Vein endothelial cell (primary cell): ENCODE measurements around the gene CDH19. TPM values are rescaled to one million over a fixed set of nuclear protein-coding genes. Genes with fewer than 3 reads are reported as not detected.

Source experiments
- total RNA-seq: library from RNA; depleted of rRNA; stranded (reverse); fragments of >200 nt; gene quantifications from 2 replicates; pipeline ENCODE4 v1.2.3, GENCODE V29; 2012

The CDH19 gene
- total RNA-seq = not detected in 2 replicates

GRCh38 chr18:66603941-66604627 lies at the start of gene CDH19:
Gene CDH19 (minus strand): TSS chr18:66604090. CDS start chr18:66572204, 31,886 bp downstream.

